Lung microvascular endothelial cell (primary cell): ENCODE measurements around the gene ME2. TPM values are rescaled to one million over a fixed set of nuclear protein-coding genes. Genes with fewer than 3 reads are reported as not detected.
A peak's percentile ranks its signal among the peaks of the same experiment; 100 is the strongest.
"Not testable (repeated sequence)": the region's sequence is repeated elsewhere in the genome, so short reads cannot be mapped to it uniquely, and the experiment has no call there.

Source experiments
- DNase-seq, 2 donors: peaks; one replicate each; pipeline versions ENCODE4 v3.0.0 to v3.0.0-alpha.2; 2010; ENCODE audit warnings: low read depth in 2 of 2
- total RNA-seq: library from RNA; depleted of rRNA; stranded (reverse); fragments of >200 nt; gene quantifications from 2 replicates; pipeline ENCODE4 v1.2.1, GENCODE V29; 2014

Gene ME2
- total RNA-seq, 1 donor from 2014 or later: 32.9 TPM

GRCh38 chr18:50973367-50974126 lies 94.6 kb downstream of the ME2 start:
- DNase-seq: peak in 1 of 2 donors; percentile 20

- DNase-seq: no peak
Measured at GRCh38 chr18:50977037-50977760, 98.3 kb downstream of the ME2 start.

GRCh38 chr18:50981381-50981780 lies 102.5 kb downstream of the ME2 start:
- DNase-seq: no peak

- no peak for DNase-seq
Measured at GRCh38 chr18:50982086-50982801, 103.3 kb downstream of the ME2 start.

GRCh38 chr18:50982802-50983179 lies 103.9 kb downstream of the ME2 start:
- DNase-seq: peak; percentile 8 to 25

GRCh38 chr18:50986360-50987087 lies 107.6 kb downstream of the ME2 start:
- DNase-seq: no peak

GRCh38 chr18:50987261-50987660 lies 108.3 kb downstream of the ME2 start:
- DNase-seq: no peak

- no peak for DNase-seq
Measured at GRCh38 chr18:50989711-50990110, 110.8 kb downstream of the ME2 start.

- no peak for DNase-seq
Measured at GRCh38 chr18:50992351-50992762, 113.4 kb downstream of the ME2 start.

GRCh38 chr18:50994031-50994430 lies 115.1 kb downstream of the ME2 start:
- DNase-seq: no peak

- DNase-seq: not testable (repeated sequence)
Measured at GRCh38 chr18:51003174-51003573, 124.3 kb downstream of the ME2 start.

Other genes with a start within 250 kb of the ME2 start
- gene MRO, start 59.1 kb upstream of the ME2 start, total RNA-seq: not detected in 2 replicates
- 4.6 and 5.0 TPM in 2 replicates for gene ELAC1, start 88.9 kb downstream of the ME2 start, total RNA-seq
- gene SMAD4, start 151.1 kb downstream of the ME2 start, total RNA-seq: 22.9 and 46.4 TPM in 2 replicates